ENCODE data around the gene LRBA.

LRBA gene

DNA sequence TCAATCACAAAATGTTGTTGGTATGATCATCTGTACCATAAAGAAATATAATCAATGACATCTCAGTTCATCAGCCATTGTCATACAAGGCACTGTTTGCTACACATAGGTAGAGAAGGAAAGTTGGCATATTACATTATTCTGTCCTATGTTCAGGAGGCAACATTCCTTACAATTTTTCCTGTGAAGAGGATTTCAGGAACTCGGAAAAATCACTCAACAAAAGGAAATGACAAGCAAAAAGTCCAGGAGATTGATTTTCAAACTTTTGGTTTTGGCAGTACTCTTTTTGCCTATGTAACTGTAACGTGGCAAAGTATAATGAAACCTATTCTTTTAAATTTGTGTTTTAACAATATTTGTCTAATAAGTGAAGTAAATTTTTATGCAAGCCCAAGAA is 301.8 kb downstream of the LRBA start:
- Histone ChIP-seq H3K4ac (ENCODE audit: low read depth in 1 of 2, low read length in 2 of 2) (no peak overlapping the region), H2BK5ac (ENCODE audit: low read depth, low read length, poor library complexity, severe bottlenecking) (no peak overlapping the region), H3K4me2 (ENCODE audit: low read length, poor library complexity, severe bottlenecking) (no peak overlapping the region), H3K4me1 (ENCODE audit: control insufficient read depth, insufficient read depth, low read depth, low read length) (no peaks in the 10 kb centered on the region), H3K9me3 (ENCODE audit: control insufficient read depth, low read length) (no peaks in the 10 kb centered on the region), H3K23ac (ENCODE audit: low read length in 2 of 2) (no peak overlapping the region), H2BK15ac (ENCODE audit: low read depth, poor library complexity, severe bottlenecking) (no peak overlapping the region), H4K91ac (ENCODE audit: low read length) (no peak overlapping the region), H3K4me3 (ENCODE audit: insufficient read depth in 1 of 2, low read depth in 1 of 2, low read length in 2 of 2) (no peak overlapping the region), H3K14ac (ENCODE audit: low read length in 2 of 2) (no peak overlapping the region), H2BK120ac (ENCODE audit: low read depth, low read length) (no peak overlapping the region), H2AK5ac (ENCODE audit: low read length, severe bottlenecking) (no peak overlapping the region), H4K8ac (ENCODE audit: low read length) (no peak overlapping the region), H3K36me3 (ENCODE audit: control insufficient read depth in 1 of 2, insufficient read depth in 2 of 2, low read depth in 1 of 2, low read length in 2 of 2) (no peaks in the 10 kb centered on the region), H3K9ac (ENCODE audit: low read length) (no peak overlapping the region), H2BK12ac (ENCODE audit: low read length in 2 of 2) (no peak overlapping the region), H3K18ac (ENCODE audit: low read depth in 1 of 2, low read length in 2 of 2) (no peak overlapping the region), H3K27me3 (ENCODE audit: control insufficient read depth in 1 of 2, insufficient read depth in 1 of 2, low read length in 2 of 2) (no peaks in the 10 kb centered on the region), H2AFZ (ENCODE audit: low read depth, low read length) (no peak overlapping the region), H3K79me1 (replicated peaks; ENCODE audit: low read length, poor library complexity, severe bottlenecking) (peaks cover 1% of the 10 kb centered on the region), H3K27ac (ENCODE audit: low read length, poor library complexity, severe bottlenecking) (no peak overlapping the region)
- 91% methylated on average over 1 of the region's 2 CpGs for WGBS
- no peak for DNase-seq

DNA sequence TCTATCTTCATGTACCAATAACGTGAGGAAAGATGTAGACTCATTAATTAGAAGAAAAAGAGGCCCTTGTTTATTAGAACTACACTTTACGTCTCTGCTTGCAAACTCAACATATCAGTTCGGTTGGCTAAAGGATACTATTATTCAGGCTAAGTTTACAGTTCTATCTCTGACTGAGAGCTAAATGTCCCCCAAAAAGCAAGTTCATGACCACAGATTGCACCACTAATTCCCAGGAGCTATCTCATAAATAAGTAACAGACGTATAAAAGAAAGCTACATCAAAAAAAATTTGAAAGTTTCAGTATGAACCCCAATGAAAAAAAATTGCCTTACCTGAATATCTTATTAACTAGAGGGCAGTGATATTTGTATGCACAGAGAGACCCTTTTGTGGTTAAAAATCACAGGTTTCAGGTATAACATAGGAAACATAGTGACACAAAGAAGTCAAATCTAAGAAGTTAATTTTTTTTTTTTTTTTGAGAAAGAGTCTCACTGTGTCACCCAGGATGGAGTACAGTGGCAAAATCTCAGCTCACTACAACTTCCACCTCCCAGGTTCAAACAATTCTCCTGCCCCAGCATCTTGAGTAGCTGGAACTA is 304.2 kb downstream of the LRBA start:
- 89% methylated on average over 3 of the region's 4 CpGs for WGBS
- H2BK120ac ChIP-seq (ENCODE audit: low read depth, low read length): no peak overlapping the region
- no peaks in the 10 kb centered on the region for H3K36me3 ChIP-seq (ENCODE audit: control insufficient read depth in 1 of 2, insufficient read depth in 2 of 2, low read depth in 1 of 2, low read length in 2 of 2)
- H4K91ac ChIP-seq (ENCODE audit: low read length): no peak overlapping the region
- no peak overlapping the region for H2AFZ ChIP-seq (ENCODE audit: low read depth, low read length)
- H3K79me1 ChIP-seq (replicated peaks; ENCODE audit: low read length, poor library complexity, severe bottlenecking): no peaks in the 10 kb centered on the region
- no peak overlapping the region for H3K18ac ChIP-seq (ENCODE audit: low read depth in 1 of 2, low read length in 2 of 2)
- H3K23ac ChIP-seq (ENCODE audit: low read length in 2 of 2): no peak overlapping the region
- H2BK12ac ChIP-seq (ENCODE audit: low read length in 2 of 2): no peak overlapping the region
- H2BK15ac ChIP-seq (ENCODE audit: low read depth, poor library complexity, severe bottlenecking): no peak overlapping the region
- H3K4me2 ChIP-seq (ENCODE audit: low read length, poor library complexity, severe bottlenecking): no peak overlapping the region
- no peak overlapping the region for H3K4me3 ChIP-seq (ENCODE audit: insufficient read depth in 1 of 2, low read depth in 1 of 2, low read length in 2 of 2)
- no peaks in the 10 kb centered on the region for H3K27me3 ChIP-seq (ENCODE audit: control insufficient read depth in 1 of 2, insufficient read depth in 1 of 2, low read length in 2 of 2)
- no peak overlapping the region for H2BK5ac ChIP-seq (ENCODE audit: low read depth, low read length, poor library complexity, severe bottlenecking)
- H3K27ac ChIP-seq (ENCODE audit: low read length, poor library complexity, severe bottlenecking): no peak overlapping the region
- H2AK5ac ChIP-seq (ENCODE audit: low read length, severe bottlenecking): no peak overlapping the region
- H3K9me3 ChIP-seq (ENCODE audit: control insufficient read depth, low read length): no peaks in the 10 kb centered on the region
- no peak for DNase-seq
- no peak overlapping the region for H3K14ac ChIP-seq (ENCODE audit: low read length in 2 of 2)
- H3K9ac ChIP-seq (ENCODE audit: low read length): no peak overlapping the region
- H4K8ac ChIP-seq (ENCODE audit: low read length): no peak overlapping the region
- no peak overlapping the region for H3K4ac ChIP-seq (ENCODE audit: low read depth in 1 of 2, low read length in 2 of 2)
- H3K4me1 ChIP-seq (ENCODE audit: control insufficient read depth, insufficient read depth, low read depth, low read length): no peaks in the 10 kb centered on the region

DNA sequence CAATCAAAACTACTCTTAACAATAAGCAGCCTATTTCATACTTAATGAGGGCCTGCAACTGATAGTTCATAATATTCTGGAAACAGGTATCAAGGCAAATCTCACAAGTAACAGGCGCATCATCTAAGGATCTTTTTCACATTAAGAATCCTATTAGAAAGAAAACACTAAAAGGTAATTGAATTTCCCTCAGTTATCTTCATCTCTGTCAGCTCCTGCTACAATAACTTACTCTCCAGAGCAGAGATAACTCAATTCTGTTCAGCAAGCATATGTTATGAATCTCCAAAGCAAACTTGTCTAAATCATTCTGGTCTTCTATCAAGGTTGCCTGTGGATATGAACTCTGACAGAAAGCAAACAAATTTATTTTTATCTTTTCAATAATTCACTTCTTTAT is 307.1 kb downstream of the LRBA start:
- Histone ChIP-seq H3K36me3 (ENCODE audit: control insufficient read depth in 1 of 2, insufficient read depth in 2 of 2, low read depth in 1 of 2, low read length in 2 of 2) (no peaks in the 10 kb centered on the region), H2AK5ac (ENCODE audit: low read length, severe bottlenecking) (no peak overlapping the region), H2BK120ac (ENCODE audit: low read depth, low read length) (no peak overlapping the region), H3K4me3 (ENCODE audit: insufficient read depth in 1 of 2, low read depth in 1 of 2, low read length in 2 of 2) (no peak overlapping the region), H3K79me1 (replicated peaks; ENCODE audit: low read length, poor library complexity, severe bottlenecking) (peaks cover 2% of the 10 kb centered on the region), H3K9me3 (ENCODE audit: control insufficient read depth, low read length) (no peaks in the 10 kb centered on the region), H2BK12ac (ENCODE audit: low read length in 2 of 2) (no peak overlapping the region), H3K14ac (ENCODE audit: low read length in 2 of 2) (no peak overlapping the region), H2AFZ (ENCODE audit: low read depth, low read length) (no peak overlapping the region), H3K4me2 (ENCODE audit: low read length, poor library complexity, severe bottlenecking) (no peak overlapping the region), H3K4ac (ENCODE audit: low read depth in 1 of 2, low read length in 2 of 2) (no peak overlapping the region), H3K27me3 (ENCODE audit: control insufficient read depth in 1 of 2, insufficient read depth in 1 of 2, low read length in 2 of 2) (no peaks in the 10 kb centered on the region), H2BK15ac (ENCODE audit: low read depth, poor library complexity, severe bottlenecking) (no peak overlapping the region), H3K4me1 (ENCODE audit: control insufficient read depth, insufficient read depth, low read depth, low read length) (no peaks in the 10 kb centered on the region), H3K23ac (ENCODE audit: low read length in 2 of 2) (no peak overlapping the region), H3K27ac (ENCODE audit: low read length, poor library complexity, severe bottlenecking) (no peak overlapping the region), H2BK5ac (ENCODE audit: low read depth, low read length, poor library complexity, severe bottlenecking) (no peak overlapping the region), H3K18ac (ENCODE audit: low read depth in 1 of 2, low read length in 2 of 2) (no peak overlapping the region), H4K8ac (ENCODE audit: low read length) (no peak overlapping the region), H4K91ac (ENCODE audit: low read length) (no peak overlapping the region), H3K9ac (ENCODE audit: low read length) (no peak overlapping the region)
- WGBS: 92% methylated on average over 1 of the region's 1 CpG
- no peak for DNase-seq

DNA sequence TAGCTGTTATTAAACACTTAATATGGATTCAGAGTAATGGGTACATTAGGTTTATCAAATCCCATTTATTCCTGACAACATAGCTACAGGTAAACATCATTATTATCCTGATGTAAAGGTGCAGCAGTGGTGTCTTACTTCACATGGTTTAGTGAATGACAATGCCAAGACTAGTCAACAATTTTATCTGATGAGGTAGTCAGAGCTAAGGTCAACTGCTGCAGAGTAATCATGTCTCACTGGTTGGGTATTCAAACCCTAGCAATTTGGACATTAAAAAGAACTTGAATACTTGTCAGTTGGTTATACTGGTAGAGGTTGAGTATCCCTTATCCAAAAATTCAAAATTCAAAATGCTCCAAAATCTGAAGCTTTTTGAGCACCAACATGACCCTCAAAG is 315.5 kb downstream of the LRBA start:
- Histone ChIP-seq H3K36me3 (ENCODE audit: control insufficient read depth in 1 of 2, insufficient read depth in 2 of 2, low read depth in 1 of 2, low read length in 2 of 2) (no peaks in the 10 kb centered on the region), H3K4ac (ENCODE audit: low read depth in 1 of 2, low read length in 2 of 2) (no peak overlapping the region), H2BK120ac (ENCODE audit: low read depth, low read length) (no peak overlapping the region)

More for the DNA sequence above, 315.5 kb downstream of the LRBA start:
- H3K4me2 ChIP-seq (ENCODE audit: low read length, poor library complexity, severe bottlenecking): no peak overlapping the region
- H3K23ac ChIP-seq (ENCODE audit: low read length in 2 of 2): no peak overlapping the region
- H3K18ac ChIP-seq (ENCODE audit: low read depth in 1 of 2, low read length in 2 of 2): no peak overlapping the region
- H2AK5ac ChIP-seq (ENCODE audit: low read length, severe bottlenecking): no peak overlapping the region
- no peak overlapping the region for H2BK12ac ChIP-seq (ENCODE audit: low read length in 2 of 2)
- no peak overlapping the region for H2AFZ ChIP-seq (ENCODE audit: low read depth, low read length)
- H3K4me1 ChIP-seq (ENCODE audit: control insufficient read depth, insufficient read depth, low read depth, low read length): peaks cover 1% of the 10 kb centered on the region
- H2BK5ac ChIP-seq (ENCODE audit: low read depth, low read length, poor library complexity, severe bottlenecking): no peak overlapping the region
- no peak overlapping the region for H2BK15ac ChIP-seq (ENCODE audit: low read depth, poor library complexity, severe bottlenecking)
- no peaks in the 10 kb centered on the region for H3K9me3 ChIP-seq (ENCODE audit: control insufficient read depth, low read length)
- H4K91ac ChIP-seq (ENCODE audit: low read length): no peak overlapping the region
- no peak overlapping the region for H3K14ac ChIP-seq (ENCODE audit: low read length in 2 of 2)
- no peak overlapping the region for H3K4me3 ChIP-seq (ENCODE audit: insufficient read depth in 1 of 2, low read depth in 1 of 2, low read length in 2 of 2)
- H3K27ac ChIP-seq (ENCODE audit: low read length, poor library complexity, severe bottlenecking): no peak overlapping the region
- no peaks in the 10 kb centered on the region for H3K27me3 ChIP-seq (ENCODE audit: control insufficient read depth in 1 of 2, insufficient read depth in 1 of 2, low read length in 2 of 2)
- no peak for DNase-seq
- no peak overlapping the region for H4K8ac ChIP-seq (ENCODE audit: low read length)
- H3K9ac ChIP-seq (ENCODE audit: low read length): no peak overlapping the region
- H3K79me1 ChIP-seq (replicated peaks; ENCODE audit: low read length, poor library complexity, severe bottlenecking): peaks cover 9% of the 10 kb centered on the region
